Transverse colon (tissue), 4 donors: ENCODE data around the gene GPR32. TPM values are rescaled to one million over a fixed set of nuclear protein-coding genes. Genes with fewer than 3 reads are reported as not detected.

Source experiments
- DNase-seq: peaks from one replicate; pipeline ENCODE4 v3.0.0-alpha.2; 2019
- H3K27ac ChIP-seq, 4 donors: fragments of 200-600 bp; sonication (generic); 2 replicates each; pipeline ENCODE4 v1.5.1; 2016 to 2018; ENCODE audit warnings: inconsistent platforms in 4 of 4
- H3K27me3 ChIP-seq: fragments of 200-600 bp; sonication (generic); 2 replicates; pipeline ENCODE4 v1.5.1; 2017; ENCODE audit warnings: inconsistent platforms
- H3K36me3 ChIP-seq, 4 donors: fragments of 200-600 bp; sonication (generic); 2 replicates each; pipeline ENCODE4 v1.5.1; 2017 to 2019; ENCODE audit warnings: inconsistent platforms in 4 of 4
- H3K4me1 ChIP-seq, 4 donors: fragments of 200-600 bp; sonication (generic); 2 replicates each; pipeline ENCODE4 v1.5.1; 2017 to 2020; ENCODE audit warnings: inconsistent platforms in 4 of 4
- H3K4me3 ChIP-seq, 4 donors: fragments of 200-600 bp; sonication (generic); 1 replicate in 1 of 4; 2 replicates in 3 of 4; pipeline versions ENCODE4 v1.5.1 to v1.6.1; 2017 to 2019; ENCODE audit warnings: inconsistent platforms in 4 of 4
- H3K9me3 ChIP-seq, 2 donors: fragments of 200-600 bp; sonication (generic); 2 replicates each; pipeline ENCODE4 v1.5.1; 2017 to 2019; ENCODE audit warnings: inconsistent platforms in 2 of 2
- EP300 ChIP-seq: sonication (generic); formaldehyde crosslinking; IDR thresholded peaks from one replicate; pipeline ENCODE4 v1.6.1; 2017; ENCODE audit warnings: antibody characterized with exemption, low read depth
- POLR2A ChIP-seq: fragments of 450-650 bp; IDR thresholded peaks from one replicate; pipeline ENCODE4 v1.6.1; 2016; ENCODE audit warnings: antibody characterized with exemption, mild to moderate bottlenecking, moderate library complexity
- POLR2AphosphoS5 ChIP-seq, 3 donors: sonication (generic); formaldehyde crosslinking; IDR thresholded peaks; one replicate each; pipeline ENCODE4 v1.6.1; 2016; ENCODE audit warnings: antibody characterized with exemption in 3 of 3
- WGBS, 2 donors: methylation state at CpG; one replicate each; pipeline ENCODE4 v1.1.5; 2018; ENCODE audit warnings: low coverage in 1 of 2; 5-methylcytosine and 5-hydroxymethylcytosine counted together
- in situ Hi-C, 4 donors: fragments of 200-750 bp; cut with MboI; loops; one replicate each; pipeline versions ENCODE4 v1.15.0 to v1.15.1; 2017; ENCODE audit warnings: low sequenced_read_pairs in 3 of 4, low pct_ligation_motif_present in 1 of 4, low pct_unique_long_range_greater_than_20kb in 1 of 4
- intact Hi-C: fragments of 100-400 bp; cut with DNase I; formaldehyde crosslinking; loops from one replicate; pipeline ENCODE4 v1.15.1; 2023; ENCODE audit warnings: low total_unique reads
- total RNA-seq, 4 donors: library from RNA; depleted of rRNA; stranded (reverse); fragments of >200 nt; gene quantifications; one replicate each; pipeline ENCODE4 v1.1.0, GENCODE V29; 2016
- TF ChIP-seq, protein P1 (sequence below), 5 experiments: fragments of 200-600 bp in 3 of 5; fragments of 450-650 bp in 2 of 5; sonication (generic) in 3 of 5; IDR thresholded peaks; 1 replicate in 2 of 5; 2 replicates in 3 of 5; pipeline ENCODE4 v1.5.1; 2016 to 2017; ENCODE audit warnings: antibody characterized with exemption in 5 of 5, inconsistent platforms in 3 of 5, mild to moderate bottlenecking in 2 of 5, moderate library complexity in 1 of 5

Gene GPR32
- total RNA-seq, 4 donors from 2014 or later, result not detected

DNA sequence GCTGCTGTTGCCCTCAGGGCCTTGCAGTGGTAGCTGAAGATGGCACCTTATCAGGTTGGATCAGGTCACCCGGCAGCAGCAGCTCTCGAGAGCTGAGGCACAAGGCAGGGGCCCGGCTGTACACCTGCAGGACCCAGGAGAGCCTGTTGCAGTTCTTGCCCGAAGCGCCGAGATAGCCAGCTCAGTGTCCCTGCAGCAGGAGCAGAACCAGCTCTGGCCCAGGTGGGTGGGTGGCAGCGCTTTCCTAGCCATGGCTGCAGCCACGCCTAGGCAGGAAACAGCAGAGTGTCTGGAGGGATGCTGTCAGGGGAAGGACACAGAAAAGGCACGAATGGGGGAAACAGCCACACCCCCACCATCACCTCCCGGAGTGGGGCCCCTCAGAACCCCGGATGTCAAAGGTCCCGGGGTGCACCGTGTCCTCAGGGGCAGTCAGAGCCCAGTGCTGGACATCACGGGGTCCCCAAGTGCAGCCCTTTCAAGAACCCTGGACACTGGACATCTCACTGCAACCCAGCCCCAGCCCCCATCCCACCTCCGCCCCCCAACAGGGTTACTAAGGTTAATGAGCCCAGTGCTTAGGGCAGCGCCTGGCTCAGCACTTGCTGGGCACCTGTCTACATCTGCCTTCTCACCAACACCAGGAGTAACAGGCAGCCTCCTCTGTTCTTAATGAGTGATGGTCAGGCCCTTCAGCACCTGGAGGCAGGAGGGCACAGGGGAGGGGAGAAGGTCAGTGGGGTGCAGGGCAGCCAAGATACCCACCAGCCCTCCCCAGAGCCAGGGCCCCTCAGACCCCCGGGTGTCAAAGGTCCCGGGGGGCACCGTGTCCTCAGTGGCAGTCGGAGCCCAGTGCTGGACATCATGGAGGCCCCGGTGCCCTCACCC is 28.6 kb downstream of the GPR32 start:
- no peaks in the 10 kb centered on the region for H3K9me3 ChIP-seq
- H3K27me3 ChIP-seq, result no peaks in the 10 kb centered on the region
- in situ Hi-C loops (loop anchor here in 2 of 4 donors (25.0 kb wide), 1 partner anchor 262 kb away; no protein-coding TSS in a partner anchor), intact Hi-C loops (no loop called here)
- WGBS, 2 donors, result 80% methylated on average over 19 of the region's 21 CpGs; no CpG with 5 or more reads in 1 of the 2 donors
- peaks cover 5 to 18% (median 16%) of the 10 kb centered on the region in 4 donors for H3K4me1 ChIP-seq
- DNase-seq, result no peak
- H3K27ac ChIP-seq, result no peak overlapping the region
- TF ChIP-seq EP300, result no peak
- no peak for TF ChIP-seq POLR2AphosphoS5 (IDR thresholded peaks at IDR 0.05)
- no peak for TF ChIP-seq POLR2A
- TF ChIP-seq, protein P1, sequence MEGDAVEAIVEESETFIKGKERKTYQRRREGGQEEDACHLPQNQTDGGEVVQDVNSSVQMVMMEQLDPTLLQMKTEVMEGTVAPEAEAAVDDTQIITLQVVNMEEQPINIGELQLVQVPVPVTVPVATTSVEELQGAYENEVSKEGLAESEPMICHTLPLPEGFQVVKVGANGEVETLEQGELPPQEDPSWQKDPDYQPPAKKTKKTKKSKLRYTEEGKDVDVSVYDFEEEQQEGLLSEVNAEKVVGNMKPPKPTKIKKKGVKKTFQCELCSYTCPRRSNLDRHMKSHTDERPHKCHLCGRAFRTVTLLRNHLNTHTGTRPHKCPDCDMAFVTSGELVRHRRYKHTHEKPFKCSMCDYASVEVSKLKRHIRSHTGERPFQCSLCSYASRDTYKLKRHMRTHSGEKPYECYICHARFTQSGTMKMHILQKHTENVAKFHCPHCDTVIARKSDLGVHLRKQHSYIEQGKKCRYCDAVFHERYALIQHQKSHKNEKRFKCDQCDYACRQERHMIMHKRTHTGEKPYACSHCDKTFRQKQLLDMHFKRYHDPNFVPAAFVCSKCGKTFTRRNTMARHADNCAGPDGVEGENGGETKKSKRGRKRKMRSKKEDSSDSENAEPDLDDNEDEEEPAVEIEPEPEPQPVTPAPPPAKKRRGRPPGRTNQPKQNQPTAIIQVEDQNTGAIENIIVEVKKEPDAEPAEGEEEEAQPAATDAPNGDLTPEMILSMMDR (IDR thresholded peaks at IDR 0.05), result no peak
- H3K4me3 ChIP-seq, result no peak overlapping the region
- no peaks in the 10 kb centered on the region for H3K36me3 ChIP-seq

DNA sequence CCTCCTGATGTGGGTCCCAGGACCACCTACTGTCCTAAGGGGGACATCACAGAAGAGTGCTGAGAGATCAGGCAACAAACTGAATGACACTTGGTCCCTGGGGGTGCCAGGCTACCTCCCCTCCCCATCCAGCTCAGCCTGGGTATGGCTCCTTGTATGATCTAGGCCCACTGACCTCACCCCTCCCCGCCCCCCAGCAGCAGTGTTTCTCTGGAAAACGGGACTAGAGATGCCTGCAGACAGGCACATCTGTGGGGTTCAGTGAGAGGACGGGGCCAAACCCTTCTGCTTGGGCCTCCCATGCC is 29.2 kb downstream of the GPR32 start:
- intact Hi-C loops (no loop called here), in situ Hi-C loops (loop anchor here in 2 of 4 donors (25.0 kb wide), 1 partner anchor 262 kb away; no protein-coding TSS in a partner anchor)
- Histone ChIP-seq H3K27ac (no peak overlapping the region), H3K36me3 (no peaks in the 10 kb centered on the region), H3K4me3 (no peak overlapping the region), H3K27me3 (no peaks in the 10 kb centered on the region), H3K9me3 (no peaks in the 10 kb centered on the region), H3K4me1 (peaks cover 6 to 19% (median 16%) of the 10 kb centered on the region in 4 donors)
- no peak for TF ChIP-seq POLR2A
- TF ChIP-seq, protein P1 (IDR thresholded peaks at IDR 0.05), result no peak
- no peak for TF ChIP-seq EP300
- no peak for TF ChIP-seq POLR2AphosphoS5 (IDR thresholded peaks at IDR 0.05)
- WGBS, 2 donors, result 86% methylated on average over 3 of the region's 3 CpGs; no CpG with 5 or more reads in 1 of the 2 donors
- DNase-seq, result no peak

DNA sequence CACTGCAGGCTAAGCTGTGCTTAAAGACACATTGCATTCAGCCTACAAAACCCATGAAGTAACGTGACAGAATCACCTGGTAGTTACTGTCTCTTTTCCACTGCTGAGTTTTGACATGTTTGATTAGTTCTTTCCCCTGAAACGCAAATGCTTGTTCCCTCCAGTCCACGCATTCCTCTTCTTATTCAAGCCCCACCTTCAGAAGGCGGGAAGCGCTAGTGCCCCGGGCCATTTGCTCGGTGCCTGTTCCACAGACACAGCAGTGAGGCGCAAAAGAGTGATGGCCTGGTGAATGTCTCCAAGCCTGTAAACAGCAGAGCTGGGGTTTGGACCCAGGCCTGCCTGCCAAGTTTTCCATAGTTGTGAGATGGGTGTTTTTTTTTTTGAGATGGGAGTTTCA is 30.8 kb downstream of the GPR32 start:
- in situ Hi-C loops, result no loop called here
- intact Hi-C loops, result no loop called here
- TF ChIP-seq, protein P1 (IDR thresholded peaks at IDR 0.05), result no peak
- TF ChIP-seq POLR2AphosphoS5 (IDR thresholded peaks at IDR 0.05) (no peak), POLR2A (no peak), EP300 (no peak)
- Histone ChIP-seq H3K27me3 (no peaks in the 10 kb centered on the region), H3K27ac (no peak overlapping the region), H3K4me3 (no peak overlapping the region), H3K36me3 (no peaks in the 10 kb centered on the region), H3K4me1 (peaks cover 6 to 26% (median 22%) of the 10 kb centered on the region in 4 donors), H3K9me3 (no peaks in the 10 kb centered on the region)
- no peak for DNase-seq
- 58 to 77% methylated on average over 3 to 8 of the region's 8 CpGs for WGBS, 2 donors

DNA sequence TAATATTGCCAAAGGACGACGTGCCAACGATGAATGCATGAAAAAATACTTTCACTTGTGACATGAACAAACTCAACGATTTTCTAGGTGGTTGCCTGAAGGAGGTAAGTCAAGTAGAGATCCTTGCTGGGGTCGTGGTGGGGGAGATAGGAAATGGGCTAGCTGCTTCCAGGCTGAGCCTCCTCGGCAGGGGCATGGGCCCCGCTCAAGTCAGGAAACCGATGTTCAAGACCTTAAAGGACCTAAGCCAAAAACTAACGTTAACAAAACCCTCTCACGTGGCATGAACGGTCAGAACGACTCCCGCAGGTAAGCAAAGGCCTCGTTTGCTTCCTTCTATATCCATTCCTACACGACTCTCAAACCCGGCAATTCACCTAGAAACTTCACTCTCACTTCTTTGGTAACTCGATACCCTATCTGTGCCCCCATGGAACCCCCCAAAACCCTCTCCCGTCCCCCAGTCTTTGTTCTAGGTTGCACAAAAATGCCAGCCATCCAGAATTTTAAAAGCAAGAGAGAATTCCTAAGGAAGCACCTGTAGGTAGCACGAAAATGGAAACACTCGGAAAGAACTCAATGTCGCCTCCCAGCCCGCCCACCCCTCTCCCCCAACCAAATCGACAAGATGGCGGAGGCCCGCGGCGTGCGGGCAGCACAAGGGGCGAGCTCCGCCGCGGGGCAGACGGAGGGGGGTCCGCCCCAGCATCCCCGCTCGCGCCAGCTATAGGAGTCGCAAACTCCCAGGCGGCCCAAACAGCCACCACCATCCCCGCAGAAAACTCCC is 33.6 kb downstream of the GPR32 start:
- in situ Hi-C loops, result no loop called here

More for the DNA sequence above, 33.6 kb downstream of the GPR32 start:
- no peak for DNase-seq
- H3K27me3 ChIP-seq, result no peaks in the 10 kb centered on the region
- no peaks in the 10 kb centered on the region for H3K36me3 ChIP-seq
- WGBS, 2 donors, result 0% methylated on average over 4 to 31 of the region's 40 CpGs
- H3K27ac ChIP-seq, result peak overlapping the region; percentile 91 to 97 (median 95)
- intact Hi-C loops, result no loop called here
- H3K9me3 ChIP-seq, result no peaks in the 10 kb centered on the region
- H3K4me3 ChIP-seq, result peak overlapping the region; percentile 68 to 99 (median 94)
- H3K4me1 ChIP-seq, result peaks cover 6 to 26% (median 22%) of the 10 kb centered on the region in 4 donors
- no peak for TF ChIP-seq POLR2AphosphoS5 (IDR thresholded peaks at IDR 0.05)
- TF ChIP-seq EP300, result no peak
- TF ChIP-seq POLR2A, result no peak
- TF ChIP-seq, protein P1 (IDR thresholded peaks at IDR 0.05), result no peak
